ENCODE data around the gene TSHZ1.

The TSHZ1 gene

GRCh38 chr18:75170022-75170789, 40.4 kb upstream of the TSHZ1 start:
- H3K4me3 ChIP-seq (ENCODE audit: low read depth, low read length), result no peak overlapping the region
- no peak for TF ChIP-seq CTCF (IDR thresholded peaks at IDR 0.05; ENCODE audit: low read depth, low read length, missing control alignments)
- no peak overlapping the region for H3K27ac ChIP-seq
- DNase-seq, result no peak
- H3K27me3 ChIP-seq (replicated peaks), result no peaks in the 10 kb centered on the region
- in situ Hi-C loops (cut with HindIII; ENCODE audit: low pct_ligation_motif_present, low sequenced_read_pairs), result no loop called here
- no peaks in the 10 kb centered on the region for H3K36me3 ChIP-seq (replicated peaks)

GRCh38 chr18:75170916-75171315, 39.7 kb upstream of the TSHZ1 start:
- no peaks in the 10 kb centered on the region for H3K36me3 ChIP-seq (replicated peaks)
- H3K27ac ChIP-seq, result no peak overlapping the region
- in situ Hi-C loops (cut with HindIII; ENCODE audit: low pct_ligation_motif_present, low sequenced_read_pairs), result no loop called here
- H3K27me3 ChIP-seq (replicated peaks), result no peaks in the 10 kb centered on the region
- no peak for TF ChIP-seq CTCF (IDR thresholded peaks at IDR 0.05; ENCODE audit: low read depth, low read length, missing control alignments)
- H3K4me3 ChIP-seq (ENCODE audit: low read depth, low read length), result no peak overlapping the region
- no peak for DNase-seq

- Histone ChIP-seq H3K27ac (no peak overlapping the region), H3K4me3 (ENCODE audit: low read depth, low read length) (no peak overlapping the region), H3K36me3 (replicated peaks) (no peaks in the 10 kb centered on the region), H3K27me3 (replicated peaks) (no peaks in the 10 kb centered on the region)
- in situ Hi-C loops (cut with HindIII; ENCODE audit: low pct_ligation_motif_present, low sequenced_read_pairs), result no loop called here
- TF ChIP-seq CTCF (IDR thresholded peaks at IDR 0.05; ENCODE audit: low read depth, low read length, missing control alignments), result no peak
- DNase-seq, result no peak
Observed at GRCh38 chr18:75172299-75173124, 38.1 kb upstream of the TSHZ1 start.

GRCh38 chr18:75173125-75173432, 37.5 kb upstream of the TSHZ1 start:
- Histone ChIP-seq H3K27me3 (replicated peaks) (no peaks in the 10 kb centered on the region), H3K27ac (no peak overlapping the region), H3K4me3 (ENCODE audit: low read depth, low read length) (no peak overlapping the region), H3K36me3 (replicated peaks) (no peaks in the 10 kb centered on the region)
- in situ Hi-C loops (cut with HindIII; ENCODE audit: low pct_ligation_motif_present, low sequenced_read_pairs), result no loop called here
- DNase-seq, result no peak
- TF ChIP-seq CTCF (IDR thresholded peaks at IDR 0.05; ENCODE audit: low read depth, low read length, missing control alignments), result peak; percentile 26

GRCh38 chr18:75173738-75174137, 36.9 kb upstream of the TSHZ1 start:
- in situ Hi-C loops (cut with HindIII; ENCODE audit: low pct_ligation_motif_present, low sequenced_read_pairs), result no loop called here
- TF ChIP-seq CTCF (IDR thresholded peaks at IDR 0.05; ENCODE audit: low read depth, low read length, missing control alignments), result no peak
- H3K27ac ChIP-seq, result no peak overlapping the region
- no peaks in the 10 kb centered on the region for H3K36me3 ChIP-seq (replicated peaks)
- H3K4me3 ChIP-seq (ENCODE audit: low read depth, low read length), result no peak overlapping the region
- H3K27me3 ChIP-seq (replicated peaks), result no peaks in the 10 kb centered on the region
- no peak for DNase-seq
